GM12878 (cell line): ENCODE results near the gene TMUB2. TPM values are rescaled to one million over a fixed set of nuclear protein-coding genes. Genes with fewer than 3 reads are reported as not detected.
A peak's percentile ranks its signal among the peaks of the same experiment; 100 is the strongest.

Source experiments
- CBFB ChIP-seq: IDR thresholded peaks from 2 replicates; pipeline ENCODE4 v1.6.1; 2016; ENCODE audit warnings: antibody characterized with exemption, low read depth
- EP300 ChIP-seq, 2 experiments: fragments of 150-350 bp in 1 of 2; IDR thresholded peaks; 2 replicates each; pipeline ENCODE4 v1.6.1; 2011 to 2012; ENCODE audit warnings: low read depth in 2 of 2, low read length in 2 of 2, borderline replicate concordance in 1 of 2, improper control_type of control experiment in 1 of 2, inconsistent platforms in 1 of 2; ENCODE audit not compliant: control insufficient read depth in 1 of 2
- ESRRA ChIP-seq: IDR thresholded peaks from 2 replicates; pipeline ENCODE4 v1.6.1; 2012; ENCODE audit warnings: mild to moderate bottlenecking, low read length, improper control_type of control experiment
- FOXK2 ChIP-seq: fragments of 450-650 bp; IDR thresholded peaks from 2 replicates; pipeline ENCODE4 v1.6.1; 2017; ENCODE audit warnings: mild to moderate bottlenecking, moderate library complexity
- GATAD2B ChIP-seq: fragments of 450-650 bp; conservative IDR thresholded peaks from 2 replicates; pipeline ENCODE4 v1.6.1; 2017; ENCODE audit warnings: low read depth, mild to moderate bottlenecking, moderate library complexity
- IKZF1 ChIP-seq: fragments of 450-650 bp; conservative IDR thresholded peaks from 2 replicates; pipeline ENCODE4 v1.6.1; 2017; ENCODE audit warnings: antibody characterized with exemption, mild to moderate bottlenecking
- IKZF2 ChIP-seq, 2 experiments: fragments of 450-650 bp; IDR thresholded peaks; 2 replicates each; pipeline ENCODE4 v1.6.1; 2017; ENCODE audit warnings: mild to moderate bottlenecking in 2 of 2, moderate library complexity in 2 of 2
- LARP7 ChIP-seq: fragments of 450-650 bp; IDR thresholded peaks from 2 replicates; pipeline ENCODE4 v1.6.1; 2017; ENCODE audit warnings: mild to moderate bottlenecking
- MEF2A ChIP-seq: IDR thresholded peaks from 2 replicates; pipeline ENCODE4 v1.6.1; 2011; ENCODE audit warnings: low read depth, mild to moderate bottlenecking, low read length, moderate library complexity; ENCODE audit not compliant: insufficient read depth
- MTA2 ChIP-seq: fragments of 450-650 bp; IDR thresholded peaks from 2 replicates; pipeline ENCODE4 v1.6.1; 2016; ENCODE audit warnings: low read depth, mild to moderate bottlenecking, moderate library complexity
- NFYB ChIP-seq: IDR thresholded peaks from 2 replicates; pipeline ENCODE4 v1.6.1; 2011; ENCODE audit warnings: low read depth, mild to moderate bottlenecking, low read length, improper control_type of control experiment, moderate library complexity; ENCODE audit not compliant: insufficient read depth
- RELA ChIP-seq: fragments of 450-650 bp; IDR thresholded peaks from 2 replicates; pipeline ENCODE4 v1.8.0; 2014; ENCODE audit warnings: borderline replicate concordance; ENCODE audit not compliant: partially characterized antibody
- SIN3A ChIP-seq: IDR thresholded peaks from 2 replicates; pipeline ENCODE4 v1.6.1; 2012; ENCODE audit warnings: low read depth, low read length, improper control_type of control experiment
- SMARCA5 ChIP-seq: fragments of 450-650 bp; IDR thresholded peaks from 2 replicates; pipeline ENCODE4 v1.6.1; 2017; ENCODE audit warnings: mild to moderate bottlenecking
- SP1 ChIP-seq: IDR thresholded peaks from one replicate; pipeline ENCODE4 v1.6.1; 2011; ENCODE audit warnings: low read depth, low read length
- TARDBP ChIP-seq: IDR thresholded peaks from 2 replicates; pipeline ENCODE4 v1.6.1; 2016; ENCODE audit warnings: borderline replicate concordance
- ZNF207 ChIP-seq: fragments of 450-650 bp; IDR thresholded peaks from 2 replicates; pipeline ENCODE4 v1.6.1; 2014; ENCODE audit warnings: antibody characterized with exemption, mild to moderate bottlenecking, borderline replicate concordance
- polyA plus RNA-seq, 11 experiments: library from polyadenylated mRNA; depleted of rRNA in 4 of 11; unstranded in 6 of 11; stranded (reverse) in 5 of 11; fragments of >200 nt; fragmentation: Nextera tagmentation in 4 of 11; fragmentation: Illumina TruSeq in 1 of 11; extraction: Ambion mirVana in 4 of 11; extraction: Trizol in 1 of 11; gene quantifications; 1 replicate in 1 of 11; 2 replicates in 10 of 11; pipeline versions ENCODE4 v1.2.1 to v1.2.3, GENCODE V29; 2011 to 2016; ENCODE audit warnings: inconsistent platforms in 2 of 11, missing spikeins in 2 of 11, low read depth in 1 of 11
- total RNA-seq, 4 experiments: library from RNA; depleted of rRNA in 3 of 4; stranded (reverse); fragments of >200 nt in 3 of 4; fragmentation: Illumina TruSeq in 1 of 4; extraction: Trizol in 1 of 4; gene quantifications; 2 replicates each; pipeline versions ENCODE4 v1.2.1 to v1.2.3, GENCODE V29; 2013 to 2021
- TF ChIP-seq, protein P1 (sequence below): fragments of 450-650 bp; IDR thresholded peaks from 2 replicates; pipeline ENCODE4 v1.6.1; 2016; ENCODE audit warnings: mild to moderate bottlenecking
- TF ChIP-seq, protein P2 (sequence below): fragments of 150-350 bp; IDR thresholded peaks from 2 replicates; pipeline ENCODE4 v1.6.1; 2016; ENCODE audit warnings: low read depth, low read length
- TF ChIP-seq, protein P3 (sequence below): fragments of 150-350 bp; IDR thresholded peaks from 2 replicates; pipeline ENCODE4 v1.6.1; 2014; ENCODE audit warnings: mild to moderate bottlenecking, low read depth, low read length
- TF ChIP-seq, protein P4 (sequence below): IDR thresholded peaks from 2 replicates; pipeline ENCODE4 v1.6.1; 2012; ENCODE audit warnings: mild to moderate bottlenecking, low read depth, low read length

The TMUB2 gene
- total and polyA plus RNA-seq, 10 of the 15 experiments (the other 5 are each of a cell fraction or from before 2014, with no cell fraction given): 4.3 to 34.0 (median 20.0) TPM

DNA sequence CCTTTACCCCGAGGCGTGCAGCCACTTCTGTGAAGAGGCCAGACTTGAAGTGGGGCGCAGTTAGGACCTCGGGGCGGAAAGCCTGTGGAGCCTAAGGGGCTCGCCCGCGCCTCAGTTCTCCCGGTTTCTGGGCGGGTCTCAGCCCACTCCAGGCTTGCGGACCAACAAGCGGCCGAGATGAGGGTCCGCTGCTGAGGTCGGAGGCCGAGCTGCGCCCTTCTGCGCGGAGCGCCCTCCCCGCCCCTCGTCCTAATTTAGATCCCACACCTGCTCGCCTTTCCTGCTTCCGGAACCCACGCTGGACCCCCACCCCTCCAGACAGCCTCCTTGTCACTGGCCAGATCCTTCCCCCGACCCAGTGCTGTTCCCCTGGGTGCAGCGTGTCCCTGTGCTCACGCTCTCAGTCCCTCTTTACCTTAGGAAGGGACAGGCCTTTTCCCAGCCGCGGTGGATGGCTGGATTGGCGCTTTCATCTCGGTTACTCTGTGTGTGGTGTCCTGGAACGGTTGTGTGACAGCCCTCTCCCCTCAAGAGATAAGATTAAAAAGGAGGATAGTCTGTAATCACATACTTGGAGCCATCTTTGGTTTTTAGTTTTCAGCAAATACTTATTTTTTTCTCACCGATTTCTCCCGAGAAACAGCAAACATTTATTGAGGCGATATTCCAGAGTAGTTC lies 13.8 kb downstream of the TMUB2 start (continued):
- TF ChIP-seq, protein P1, sequence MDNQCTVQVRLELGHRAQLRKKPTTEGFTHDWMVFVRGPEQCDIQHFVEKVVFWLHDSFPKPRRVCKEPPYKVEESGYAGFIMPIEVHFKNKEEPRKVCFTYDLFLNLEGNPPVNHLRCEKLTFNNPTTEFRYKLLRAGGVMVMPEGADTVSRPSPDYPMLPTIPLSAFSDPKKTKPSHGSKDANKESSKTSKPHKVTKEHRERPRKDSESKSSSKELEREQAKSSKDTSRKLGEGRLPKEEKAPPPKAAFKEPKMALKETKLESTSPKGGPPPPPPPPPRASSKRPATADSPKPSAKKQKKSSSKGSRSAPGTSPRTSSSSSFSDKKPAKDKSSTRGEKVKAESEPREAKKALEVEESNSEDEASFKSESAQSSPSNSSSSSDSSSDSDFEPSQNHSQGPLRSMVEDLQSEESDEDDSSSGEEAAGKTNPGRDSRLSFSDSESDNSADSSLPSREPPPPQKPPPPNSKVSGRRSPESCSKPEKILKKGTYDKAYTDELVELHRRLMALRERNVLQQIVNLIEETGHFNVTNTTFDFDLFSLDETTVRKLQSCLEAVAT: 0 out of 2 replicates have a peak, but pooled peaks have one; percentile 41
- TF ChIP-seq, protein P2, sequence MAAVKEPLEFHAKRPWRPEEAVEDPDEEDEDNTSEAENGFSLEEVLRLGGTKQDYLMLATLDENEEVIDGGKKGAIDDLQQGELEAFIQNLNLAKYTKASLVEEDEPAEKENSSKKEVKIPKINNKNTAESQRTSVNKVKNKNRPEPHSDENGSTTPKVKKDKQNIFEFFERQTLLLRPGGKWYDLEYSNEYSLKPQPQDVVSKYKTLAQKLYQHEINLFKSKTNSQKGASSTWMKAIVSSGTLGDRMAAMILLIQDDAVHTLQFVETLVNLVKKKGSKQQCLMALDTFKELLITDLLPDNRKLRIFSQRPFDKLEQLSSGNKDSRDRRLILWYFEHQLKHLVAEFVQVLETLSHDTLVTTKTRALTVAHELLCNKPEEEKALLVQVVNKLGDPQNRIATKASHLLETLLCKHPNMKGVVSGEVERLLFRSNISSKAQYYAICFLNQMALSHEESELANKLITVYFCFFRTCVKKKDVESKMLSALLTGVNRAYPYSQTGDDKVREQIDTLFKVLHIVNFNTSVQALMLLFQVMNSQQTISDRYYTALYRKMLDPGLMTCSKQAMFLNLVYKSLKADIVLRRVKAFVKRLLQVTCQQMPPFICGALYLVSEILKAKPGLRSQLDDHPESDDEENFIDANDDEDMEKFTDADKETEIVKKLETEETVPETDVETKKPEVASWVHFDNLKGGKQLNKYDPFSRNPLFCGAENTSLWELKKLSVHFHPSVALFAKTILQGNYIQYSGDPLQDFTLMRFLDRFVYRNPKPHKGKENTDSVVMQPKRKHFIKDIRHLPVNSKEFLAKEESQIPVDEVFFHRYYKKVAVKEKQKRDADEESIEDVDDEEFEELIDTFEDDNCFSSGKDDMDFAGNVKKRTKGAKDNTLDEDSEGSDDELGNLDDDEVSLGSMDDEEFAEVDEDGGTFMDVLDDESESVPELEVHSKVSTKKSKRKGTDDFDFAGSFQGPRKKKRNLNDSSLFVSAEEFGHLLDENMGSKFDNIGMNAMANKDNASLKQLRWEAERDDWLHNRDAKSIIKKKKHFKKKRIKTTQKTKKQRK: no peak
- TF ChIP-seq SP1: no peak
- no peak for TF ChIP-seq NFYB
- no peak for TF ChIP-seq ESRRA
- TF ChIP-seq IKZF2 (IDR thresholded peaks at IDR 0.05): peak; percentile 37 to 45; a peak in 1 of 4 replicates
- TF ChIP-seq, protein P3, sequence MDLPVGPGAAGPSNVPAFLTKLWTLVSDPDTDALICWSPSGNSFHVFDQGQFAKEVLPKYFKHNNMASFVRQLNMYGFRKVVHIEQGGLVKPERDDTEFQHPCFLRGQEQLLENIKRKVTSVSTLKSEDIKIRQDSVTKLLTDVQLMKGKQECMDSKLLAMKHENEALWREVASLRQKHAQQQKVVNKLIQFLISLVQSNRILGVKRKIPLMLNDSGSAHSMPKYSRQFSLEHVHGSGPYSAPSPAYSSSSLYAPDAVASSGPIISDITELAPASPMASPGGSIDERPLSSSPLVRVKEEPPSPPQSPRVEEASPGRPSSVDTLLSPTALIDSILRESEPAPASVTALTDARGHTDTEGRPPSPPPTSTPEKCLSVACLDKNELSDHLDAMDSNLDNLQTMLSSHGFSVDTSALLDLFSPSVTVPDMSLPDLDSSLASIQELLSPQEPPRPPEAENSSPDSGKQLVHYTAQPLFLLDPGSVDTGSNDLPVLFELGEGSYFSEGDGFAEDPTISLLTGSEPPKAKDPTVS: no peak
- TF ChIP-seq RELA: no peak
- TF ChIP-seq EP300 (IDR thresholded peaks at IDR 0.05; ENCODE audit: borderline replicate concordance in 1 of 2, control insufficient read depth in 1 of 2, low read depth in 2 of 2, low read length in 2 of 2): no peak
- TF ChIP-seq FOXK2: no peak
- 0 out of 2 replicates have a peak, but pooled peaks have one; percentile 56 for TF ChIP-seq GATAD2B
- TF ChIP-seq MTA2: no peak
- TF ChIP-seq SIN3A: peak; percentile 80; the same call in 1 of the 2 replicates
- TF ChIP-seq IKZF1: peak; percentile 69
- no peak; the same call in none of the 2 replicates for TF ChIP-seq TARDBP
- TF ChIP-seq SMARCA5: peak; percentile 53; the same call in 1 of the 2 replicates
- no peak for TF ChIP-seq MEF2A
- TF ChIP-seq, protein P4, sequence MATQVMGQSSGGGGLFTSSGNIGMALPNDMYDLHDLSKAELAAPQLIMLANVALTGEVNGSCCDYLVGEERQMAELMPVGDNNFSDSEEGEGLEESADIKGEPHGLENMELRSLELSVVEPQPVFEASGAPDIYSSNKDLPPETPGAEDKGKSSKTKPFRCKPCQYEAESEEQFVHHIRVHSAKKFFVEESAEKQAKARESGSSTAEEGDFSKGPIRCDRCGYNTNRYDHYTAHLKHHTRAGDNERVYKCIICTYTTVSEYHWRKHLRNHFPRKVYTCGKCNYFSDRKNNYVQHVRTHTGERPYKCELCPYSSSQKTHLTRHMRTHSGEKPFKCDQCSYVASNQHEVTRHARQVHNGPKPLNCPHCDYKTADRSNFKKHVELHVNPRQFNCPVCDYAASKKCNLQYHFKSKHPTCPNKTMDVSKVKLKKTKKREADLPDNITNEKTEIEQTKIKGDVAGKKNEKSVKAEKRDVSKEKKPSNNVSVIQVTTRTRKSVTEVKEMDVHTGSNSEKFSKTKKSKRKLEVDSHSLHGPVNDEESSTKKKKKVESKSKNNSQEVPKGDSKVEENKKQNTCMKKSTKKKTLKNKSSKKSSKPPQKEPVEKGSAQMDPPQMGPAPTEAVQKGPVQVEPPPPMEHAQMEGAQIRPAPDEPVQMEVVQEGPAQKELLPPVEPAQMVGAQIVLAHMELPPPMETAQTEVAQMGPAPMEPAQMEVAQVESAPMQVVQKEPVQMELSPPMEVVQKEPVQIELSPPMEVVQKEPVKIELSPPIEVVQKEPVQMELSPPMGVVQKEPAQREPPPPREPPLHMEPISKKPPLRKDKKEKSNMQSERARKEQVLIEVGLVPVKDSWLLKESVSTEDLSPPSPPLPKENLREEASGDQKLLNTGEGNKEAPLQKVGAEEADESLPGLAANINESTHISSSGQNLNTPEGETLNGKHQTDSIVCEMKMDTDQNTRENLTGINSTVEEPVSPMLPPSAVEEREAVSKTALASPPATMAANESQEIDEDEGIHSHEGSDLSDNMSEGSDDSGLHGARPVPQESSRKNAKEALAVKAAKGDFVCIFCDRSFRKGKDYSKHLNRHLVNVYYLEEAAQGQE: no peak
- no peak for TF ChIP-seq CBFB
- no peak for TF ChIP-seq ZNF207
- 0 out of 2 replicates have a peak, but pooled peaks have one; percentile 29 for TF ChIP-seq LARP7
